ENCODE results near the gene RETREG3.

RETREG3 gene

GRCh38 chr17:42607769-42608168, 1.4 kb downstream of the RETREG3 start:
- H3K9me3 ChIP-seq: no peaks in the 10 kb centered on the region
- peak overlapping the region; percentile 94 for H3K27ac ChIP-seq
- peaks cover 12% of the 10 kb centered on the region for H3K36me3 ChIP-seq
- peaks cover 32 to 39% of the 10 kb centered on the region in 2 experiments for H3K4me1 ChIP-seq (ENCODE audit: control insufficient read depth in 1 of 2, insufficient read depth in 1 of 2, low read depth in 1 of 2, low read length in 1 of 2)
- no peaks in the 10 kb centered on the region for H3K27me3 ChIP-seq
- peak overlapping the region; percentile 86 to 96 for H3K4me3 ChIP-seq (ENCODE audit: low read depth in 1 of 2, low read length in 1 of 2)
- TF ChIP-seq CTCF (IDR thresholded peaks at IDR 0.05): no peak

- Histone ChIP-seq H3K36me3 (peaks cover 8% of the 10 kb centered on the region), H3K4me1 (ENCODE audit: control insufficient read depth in 1 of 2, insufficient read depth in 1 of 2, low read depth in 1 of 2, low read length in 1 of 2) (peaks cover 17 to 19% of the 10 kb centered on the region in 2 experiments), H3K9me3 (no peaks in the 10 kb centered on the region), H3K27me3 (no peaks in the 10 kb centered on the region), H3K27ac (no peak overlapping the region), H3K4me3 (ENCODE audit: low read depth in 1 of 2, low read length in 1 of 2) (no peak overlapping the region)
- no peak for TF ChIP-seq CTCF (IDR thresholded peaks at IDR 0.05)
Measured at GRCh38 chr17:42603318-42603717, 5.9 kb downstream of the RETREG3 start.

GRCh38 chr17:42598905-42599304, 10.3 kb downstream of the RETREG3 start:
- no peak overlapping the region for H3K4me3 ChIP-seq (ENCODE audit: low read depth in 1 of 2, low read length in 1 of 2)
- peak overlapping the region; percentile 3 for H3K27ac ChIP-seq
- TF ChIP-seq CTCF (IDR thresholded peaks at IDR 0.05): no peak
- no peaks in the 10 kb centered on the region for H3K4me1 ChIP-seq (ENCODE audit: control insufficient read depth in 1 of 2, insufficient read depth in 1 of 2, low read depth in 1 of 2, low read length in 1 of 2)
- no peaks in the 10 kb centered on the region for H3K9me3 ChIP-seq
- peaks cover 5% of the 10 kb centered on the region for H3K36me3 ChIP-seq
- no peaks in the 10 kb centered on the region for H3K27me3 ChIP-seq

GRCh38 chr17:42596386-42596785, 12.8 kb downstream of the RETREG3 start:
- H3K9me3 ChIP-seq: no peaks in the 10 kb centered on the region
- H3K27me3 ChIP-seq: no peaks in the 10 kb centered on the region
- no peak overlapping the region for H3K27ac ChIP-seq
- TF ChIP-seq CTCF (IDR thresholded peaks at IDR 0.05): no peak
- H3K36me3 ChIP-seq: peaks cover 14% of the 10 kb centered on the region
- H3K4me1 ChIP-seq (ENCODE audit: control insufficient read depth in 1 of 2, insufficient read depth in 1 of 2, low read depth in 1 of 2, low read length in 1 of 2): no peaks in the 10 kb centered on the region
- no peak overlapping the region for H3K4me3 ChIP-seq (ENCODE audit: low read depth in 1 of 2, low read length in 1 of 2)

GRCh38 chr17:42591411-42591810, 17.8 kb downstream of the RETREG3 start:
- Histone ChIP-seq H3K27ac (no peak overlapping the region), H3K9me3 (no peaks in the 10 kb centered on the region), H3K36me3 (peaks cover 58% of the 10 kb centered on the region), H3K4me3 (ENCODE audit: low read depth in 1 of 2, low read length in 1 of 2) (no peak overlapping the region), H3K4me1 (ENCODE audit: control insufficient read depth in 1 of 2, insufficient read depth in 1 of 2, low read depth in 1 of 2, low read length in 1 of 2) (no peaks in the 10 kb centered on the region), H3K27me3 (no peaks in the 10 kb centered on the region)
- no peak for TF ChIP-seq CTCF (IDR thresholded peaks at IDR 0.05)

- Histone ChIP-seq H3K9me3 (no peaks in the 10 kb centered on the region), H3K4me1 (ENCODE audit: control insufficient read depth in 1 of 2, insufficient read depth in 1 of 2, low read depth in 1 of 2, low read length in 1 of 2) (peaks cover 0 to 2% of the 10 kb centered on the region in 2 experiments), H3K27ac (no peak overlapping the region), H3K36me3 (peaks cover 64% of the 10 kb centered on the region), H3K4me3 (ENCODE audit: low read depth in 1 of 2, low read length in 1 of 2) (no peak overlapping the region), H3K27me3 (no peaks in the 10 kb centered on the region)
- no peak for TF ChIP-seq CTCF (IDR thresholded peaks at IDR 0.05)
Measured at GRCh38 chr17:42590886-42591285, 18.3 kb downstream of the RETREG3 start.
